ENCODE results near the gene ERCC4. TPM values are rescaled to one million over a fixed set of nuclear protein-coding genes. Genes with fewer than 3 reads are reported as not detected.

The ERCC4 gene
- total and polyA plus RNA-seq, 2 experiments from 2014 or later: 5.4 to 21.6 TPM

DNA sequence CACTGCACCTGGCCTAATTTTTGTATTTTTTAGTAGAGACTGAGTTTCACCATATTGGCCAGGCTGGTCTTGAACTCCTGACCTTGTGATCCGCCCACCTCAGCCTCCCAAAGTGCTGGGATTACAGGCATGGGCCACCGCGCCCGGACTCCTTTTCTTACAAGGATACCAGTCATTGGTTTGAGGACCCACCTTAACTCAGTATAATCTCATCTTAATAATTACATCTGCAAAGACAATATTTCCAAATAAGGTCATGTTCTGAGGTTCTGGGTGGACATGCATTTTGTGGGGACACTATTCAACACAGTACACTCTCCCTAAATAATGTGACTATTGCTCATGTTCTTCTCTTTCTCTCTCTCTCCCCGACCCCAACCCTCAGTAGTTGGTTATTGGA lies 63.7 kb downstream of the ERCC4 start:
- no peak for TF ChIP-seq POLR2AphosphoS5 (IDR thresholded peaks at IDR 0.05; ENCODE audit: low read depth)
- TF ChIP-seq, protein P1, sequence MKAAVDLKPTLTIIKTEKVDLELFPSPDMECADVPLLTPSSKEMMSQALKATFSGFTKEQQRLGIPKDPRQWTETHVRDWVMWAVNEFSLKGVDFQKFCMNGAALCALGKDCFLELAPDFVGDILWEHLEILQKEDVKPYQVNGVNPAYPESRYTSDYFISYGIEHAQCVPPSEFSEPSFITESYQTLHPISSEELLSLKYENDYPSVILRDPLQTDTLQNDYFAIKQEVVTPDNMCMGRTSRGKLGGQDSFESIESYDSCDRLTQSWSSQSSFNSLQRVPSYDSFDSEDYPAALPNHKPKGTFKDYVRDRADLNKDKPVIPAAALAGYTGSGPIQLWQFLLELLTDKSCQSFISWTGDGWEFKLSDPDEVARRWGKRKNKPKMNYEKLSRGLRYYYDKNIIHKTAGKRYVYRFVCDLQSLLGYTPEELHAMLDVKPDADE (IDR thresholded peaks at IDR 0.05): no peak
- TF ChIP-seq ZNF114 (CRISPR knock-in tag; IDR thresholded peaks at IDR 0.05): no peak
- TF ChIP-seq, protein P2, sequence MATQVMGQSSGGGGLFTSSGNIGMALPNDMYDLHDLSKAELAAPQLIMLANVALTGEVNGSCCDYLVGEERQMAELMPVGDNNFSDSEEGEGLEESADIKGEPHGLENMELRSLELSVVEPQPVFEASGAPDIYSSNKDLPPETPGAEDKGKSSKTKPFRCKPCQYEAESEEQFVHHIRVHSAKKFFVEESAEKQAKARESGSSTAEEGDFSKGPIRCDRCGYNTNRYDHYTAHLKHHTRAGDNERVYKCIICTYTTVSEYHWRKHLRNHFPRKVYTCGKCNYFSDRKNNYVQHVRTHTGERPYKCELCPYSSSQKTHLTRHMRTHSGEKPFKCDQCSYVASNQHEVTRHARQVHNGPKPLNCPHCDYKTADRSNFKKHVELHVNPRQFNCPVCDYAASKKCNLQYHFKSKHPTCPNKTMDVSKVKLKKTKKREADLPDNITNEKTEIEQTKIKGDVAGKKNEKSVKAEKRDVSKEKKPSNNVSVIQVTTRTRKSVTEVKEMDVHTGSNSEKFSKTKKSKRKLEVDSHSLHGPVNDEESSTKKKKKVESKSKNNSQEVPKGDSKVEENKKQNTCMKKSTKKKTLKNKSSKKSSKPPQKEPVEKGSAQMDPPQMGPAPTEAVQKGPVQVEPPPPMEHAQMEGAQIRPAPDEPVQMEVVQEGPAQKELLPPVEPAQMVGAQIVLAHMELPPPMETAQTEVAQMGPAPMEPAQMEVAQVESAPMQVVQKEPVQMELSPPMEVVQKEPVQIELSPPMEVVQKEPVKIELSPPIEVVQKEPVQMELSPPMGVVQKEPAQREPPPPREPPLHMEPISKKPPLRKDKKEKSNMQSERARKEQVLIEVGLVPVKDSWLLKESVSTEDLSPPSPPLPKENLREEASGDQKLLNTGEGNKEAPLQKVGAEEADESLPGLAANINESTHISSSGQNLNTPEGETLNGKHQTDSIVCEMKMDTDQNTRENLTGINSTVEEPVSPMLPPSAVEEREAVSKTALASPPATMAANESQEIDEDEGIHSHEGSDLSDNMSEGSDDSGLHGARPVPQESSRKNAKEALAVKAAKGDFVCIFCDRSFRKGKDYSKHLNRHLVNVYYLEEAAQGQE (IDR thresholded peaks at IDR 0.05; ENCODE audit: unreplicated experiment): no peak
- no peak for TF ChIP-seq NANOG (IDR thresholded peaks at IDR 0.05; ENCODE audit: borderline replicate concordance)
- TF ChIP-seq CREB1 (CRISPR knock-in tag; IDR thresholded peaks at IDR 0.05; ENCODE audit: low read depth): no peak
- TF ChIP-seq EZH2 (IDR thresholded peaks at IDR 0.05; ENCODE audit: low read depth, unreplicated experiment): no peak
- Histone ChIP-seq H3K79me2 (replicated peaks; ENCODE audit: insufficient read depth) (no peaks in the 10 kb centered on the region), H3K4me3 (no peak overlapping the region), H3K9me2 (ENCODE audit: insufficient read depth) (no peaks in the 10 kb centered on the region), H3K36me3 (ENCODE audit: insufficient read depth) (no peaks in the 10 kb centered on the region), H3K27ac (ENCODE audit: low read depth) (no peak overlapping the region), H3F3A (replicated peaks; ENCODE audit: low read depth) (no peaks in the 10 kb centered on the region), H3K4me2 (no peak overlapping the region), H3K4me1 (ENCODE audit: insufficient read depth) (no peaks in the 10 kb centered on the region), H2AFZ (no peak overlapping the region), H4K20me1 (replicated peaks; ENCODE audit: insufficient read depth) (no peaks in the 10 kb centered on the region), H3K27me3 (ENCODE audit: insufficient read depth) (no peaks in the 10 kb centered on the region)
- H3K36me3 Mint-ChIP-seq (ENCODE audit: low read depth): no peaks in the 10 kb centered on the region
- no peaks in the 10 kb centered on the region; the same call in 2 of the 3 replicates for H3K9me3 Mint-ChIP-seq
- DNase-seq (ENCODE audit: low spot score) (no peak), ATAC-seq (no peak)
- no peak overlapping the region; the same call in 1 of the 2 replicates for H3K27ac Mint-ChIP-seq
- no peak overlapping the region for H3K4me3 Mint-ChIP-seq
- peaks cover 2% of the 10 kb centered on the region for H3K27me3 Mint-ChIP-seq (ENCODE audit: insufficient read depth, low read depth, poor library complexity)
- H3K4me1 Mint-ChIP-seq: no peaks in the 10 kb centered on the region

DNA sequence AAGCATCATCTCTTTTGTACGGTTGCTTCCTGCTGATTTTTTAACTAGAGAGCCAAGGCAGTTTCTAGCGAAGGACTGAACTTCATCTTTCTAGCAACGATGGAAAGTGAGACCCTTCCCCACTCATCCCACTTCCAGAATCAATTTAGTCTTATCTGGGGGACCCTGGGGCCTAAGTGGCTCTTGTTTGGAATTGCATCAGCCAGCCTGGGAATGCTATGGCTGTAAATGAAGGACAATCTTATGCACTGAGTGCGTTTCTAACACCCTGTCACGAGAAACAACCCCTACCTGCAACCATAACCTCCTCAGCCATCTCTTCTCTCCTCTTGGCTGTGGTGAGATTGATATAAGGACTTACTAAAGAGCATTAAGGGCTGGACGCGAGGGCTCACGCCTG lies 64.8 kb downstream of the ERCC4 start:
- Mint-ChIP-seq H3K27ac (no peak overlapping the region), H3K9me3 (no peaks in the 10 kb centered on the region; the same call in 2 of the 3 replicates), H3K27me3 (ENCODE audit: insufficient read depth, low read depth, poor library complexity) (peaks cover 2% of the 10 kb centered on the region), H3K4me1 (no peaks in the 10 kb centered on the region), H3K4me3 (no peak overlapping the region), H3K36me3 (ENCODE audit: low read depth) (no peaks in the 10 kb centered on the region)
- Histone ChIP-seq H3F3A (replicated peaks; ENCODE audit: low read depth) (no peaks in the 10 kb centered on the region), H3K4me3 (no peak overlapping the region), H3K27me3 (ENCODE audit: insufficient read depth) (no peaks in the 10 kb centered on the region), H3K36me3 (ENCODE audit: insufficient read depth) (no peaks in the 10 kb centered on the region), H3K79me2 (replicated peaks; ENCODE audit: insufficient read depth) (no peaks in the 10 kb centered on the region), H3K27ac (ENCODE audit: low read depth) (no peak overlapping the region), H3K9me2 (ENCODE audit: insufficient read depth) (no peaks in the 10 kb centered on the region), H3K4me2 (no peak overlapping the region), H4K20me1 (replicated peaks; ENCODE audit: insufficient read depth) (no peaks in the 10 kb centered on the region), H3K4me1 (ENCODE audit: insufficient read depth) (no peaks in the 10 kb centered on the region), H2AFZ (peak overlapping the region; percentile 84)
- DNase-seq (ENCODE audit: low spot score) (no peak), ATAC-seq (no peak)
- TF ChIP-seq POLR2AphosphoS5 (IDR thresholded peaks at IDR 0.05; ENCODE audit: low read depth) (no peak), STAT1 (IDR thresholded peaks at IDR 0.05; ENCODE audit: unreplicated experiment) (no peak), JUNB (IDR thresholded peaks at IDR 0.05; ENCODE audit: unreplicated experiment) (no peak), EZH2 (IDR thresholded peaks at IDR 0.05; ENCODE audit: low read depth, unreplicated experiment) (no peak)
- TF ChIP-seq, protein P3, sequence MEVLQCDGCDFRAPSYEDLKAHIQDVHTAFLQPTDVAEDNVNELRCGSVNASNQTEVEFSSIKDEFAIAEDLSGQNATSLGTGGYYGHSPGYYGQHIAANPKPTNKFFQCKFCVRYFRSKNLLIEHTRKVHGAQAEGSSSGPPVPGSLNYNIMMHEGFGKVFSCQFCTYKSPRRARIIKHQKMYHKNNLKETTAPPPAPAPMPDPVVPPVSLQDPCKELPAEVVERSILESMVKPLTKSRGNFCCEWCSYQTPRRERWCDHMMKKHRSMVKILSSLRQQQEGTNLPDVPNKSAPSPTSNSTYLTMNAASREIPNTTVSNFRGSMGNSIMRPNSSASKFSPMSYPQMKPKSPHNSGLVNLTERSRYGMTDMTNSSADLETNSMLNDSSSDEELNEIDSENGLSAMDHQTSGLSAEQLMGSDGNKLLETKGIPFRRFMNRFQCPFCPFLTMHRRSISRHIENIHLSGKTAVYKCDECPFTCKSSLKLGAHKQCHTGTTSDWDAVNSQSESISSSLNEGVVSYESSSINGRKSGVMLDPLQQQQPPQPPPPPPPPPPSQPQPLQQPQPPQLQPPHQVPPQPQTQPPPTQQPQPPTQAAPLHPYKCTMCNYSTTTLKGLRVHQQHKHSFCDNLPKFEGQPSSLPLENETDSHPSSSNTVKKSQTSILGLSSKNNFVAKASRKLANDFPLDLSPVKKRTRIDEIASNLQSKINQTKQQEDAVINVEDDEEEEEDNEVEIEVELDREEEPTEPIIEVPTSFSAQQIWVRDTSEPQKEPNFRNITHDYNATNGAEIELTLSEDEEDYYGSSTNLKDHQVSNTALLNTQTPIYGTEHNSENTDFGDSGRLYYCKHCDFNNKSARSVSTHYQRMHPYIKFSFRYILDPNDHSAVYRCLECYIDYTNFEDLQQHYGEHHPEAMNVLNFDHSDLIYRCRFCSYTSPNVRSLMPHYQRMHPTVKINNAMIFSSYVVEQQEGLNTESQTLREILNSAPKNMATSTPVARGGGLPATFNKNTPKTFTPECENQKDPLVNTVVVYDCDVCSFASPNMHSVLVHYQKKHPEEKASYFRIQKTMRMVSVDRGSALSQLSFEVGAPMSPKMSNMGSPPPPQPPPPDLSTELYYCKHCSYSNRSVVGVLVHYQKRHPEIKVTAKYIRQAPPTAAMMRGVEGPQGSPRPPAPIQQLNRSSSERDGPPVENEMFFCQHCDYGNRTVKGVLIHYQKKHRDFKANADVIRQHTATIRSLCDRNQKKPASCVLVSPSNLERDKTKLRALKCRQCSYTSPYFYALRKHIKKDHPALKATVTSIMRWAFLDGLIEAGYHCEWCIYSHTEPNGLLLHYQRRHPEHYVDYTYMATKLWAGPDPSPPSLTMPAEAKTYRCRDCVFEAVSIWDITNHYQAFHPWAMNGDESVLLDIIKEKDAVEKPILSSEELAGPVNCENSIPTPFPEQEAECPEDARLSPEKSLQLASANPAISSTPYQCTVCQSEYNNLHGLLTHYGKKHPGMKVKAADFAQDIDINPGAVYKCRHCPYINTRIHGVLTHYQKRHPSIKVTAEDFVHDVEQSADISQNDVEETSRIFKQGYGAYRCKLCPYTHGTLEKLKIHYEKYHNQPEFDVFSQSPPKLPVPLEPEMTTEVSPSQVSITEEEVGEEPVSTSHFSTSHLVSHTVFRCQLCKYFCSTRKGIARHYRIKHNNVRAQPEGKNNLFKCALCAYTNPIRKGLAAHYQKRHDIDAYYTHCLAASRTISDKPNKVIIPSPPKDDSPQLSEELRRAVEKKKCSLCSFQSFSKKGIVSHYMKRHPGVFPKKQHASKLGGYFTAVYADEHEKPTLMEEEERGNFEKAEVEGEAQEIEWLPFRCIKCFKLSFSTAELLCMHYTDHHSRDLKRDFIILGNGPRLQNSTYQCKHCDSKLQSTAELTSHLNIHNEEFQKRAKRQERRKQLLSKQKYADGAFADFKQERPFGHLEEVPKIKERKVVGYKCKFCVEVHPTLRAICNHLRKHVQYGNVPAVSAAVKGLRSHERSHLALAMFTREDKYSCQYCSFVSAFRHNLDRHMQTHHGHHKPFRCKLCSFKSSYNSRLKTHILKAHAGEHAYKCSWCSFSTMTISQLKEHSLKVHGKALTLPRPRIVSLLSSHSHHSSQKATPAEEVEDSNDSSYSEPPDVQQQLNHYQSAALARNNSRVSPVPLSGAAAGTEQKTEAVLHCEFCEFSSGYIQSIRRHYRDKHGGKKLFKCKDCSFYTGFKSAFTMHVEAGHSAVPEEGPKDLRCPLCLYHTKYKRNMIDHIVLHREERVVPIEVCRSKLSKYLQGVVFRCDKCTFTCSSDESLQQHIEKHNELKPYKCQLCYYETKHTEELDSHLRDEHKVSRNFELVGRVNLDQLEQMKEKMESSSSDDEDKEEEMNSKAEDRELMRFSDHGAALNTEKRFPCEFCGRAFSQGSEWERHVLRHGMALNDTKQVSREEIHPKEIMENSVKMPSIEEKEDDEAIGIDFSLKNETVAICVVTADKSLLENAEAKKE (CRISPR knock-in tag; IDR thresholded peaks at IDR 0.05): no peak

Data from GM23338 (cell line).